Right lobe of liver (tissue), 6 donors: Measurements from ENCODE around the gene CAPRIN1. TPM values are rescaled to one million over a fixed set of nuclear protein-coding genes. Genes with fewer than 3 reads are reported as not detected.

Source experiments
- ATAC-seq, 4 donors: fragments of 200-7000 bp; cut with Tn5 transposase; one replicate each; pipeline ENCODE4 v1.9.1; 2020; ENCODE audit warnings: mild to moderate bottlenecking in 4 of 4, moderate library complexity in 4 of 4
- DNase-seq, 3 donors: peaks; one replicate each; pipeline ENCODE4 v3.0.0-alpha.2; 2020
- H3K27ac ChIP-seq, 3 donors: fragments of 200-600 bp; one replicate each; pipeline ENCODE4 v1.8.0; 2022
- H3K27me3 ChIP-seq, 2 donors: fragments of 200-600 bp; one replicate each; pipeline ENCODE4 v1.8.0; 2022
- H3K36me3 ChIP-seq, 4 donors: fragments of 200-600 bp; sonication (generic) in 1 of 4; one replicate each; pipeline versions ENCODE4 v1.5.1 to v1.8.0; 2017 to 2022; ENCODE audit warnings: control low read depth in 1 of 4
- H3K4me1 ChIP-seq, 4 donors: fragments of 200-600 bp; sonication (generic) in 1 of 4; one replicate each; pipeline versions ENCODE4 v1.5.1 to v1.8.0; 2017 to 2022; ENCODE audit warnings: control low read depth in 1 of 4
- H3K4me3 ChIP-seq, 3 donors: fragments of 200-600 bp; one replicate each; pipeline ENCODE4 v1.8.0; 2022
- H3K9me3 ChIP-seq, 4 donors: fragments of 200-600 bp; sonication (generic) in 1 of 4; one replicate each; pipeline versions ENCODE4 v1.5.1 to v1.8.0; 2017 to 2022; ENCODE audit warnings: control low read depth in 1 of 4
- POLR2A ChIP-seq: fragments of 450-650 bp; IDR thresholded peaks from one replicate; pipeline ENCODE4 v1.6.1; 2017; ENCODE audit warnings: antibody characterized with exemption, mild to moderate bottlenecking
- WGBS: methylation state at CpG from one replicate; pipeline ENCODE4 v1.1.6; 2018; ENCODE audit warnings: low coverage, low lambda C conversion rate; ENCODE audit not compliant: insufficient coverage; ENCODE audit errors: missing lambda C conversion rate; 5-methylcytosine and 5-hydroxymethylcytosine counted together
- intact Hi-C, 2 donors: fragments of 100-400 bp; cut with DNase I; formaldehyde crosslinking; loops; one replicate each; pipeline versions ENCODE4 v1.11.2 to v1.14.1; 2022
- total RNA-seq, 6 experiments: library from RNA; depleted of rRNA in 2 of 6; stranded (reverse); fragments of >200 nt in 2 of 6; fragmentation: NEBNext Ultra II Directional in 3 of 6; extraction: Animal tissue kit (Norgen Biotek cat#: 25700) in 3 of 6; gene quantifications; one replicate each; pipeline versions ENCODE4 v1.1.0 to v1.2.4, GENCODE V29; 2016 to 2023
- TF ChIP-seq, protein P1 (sequence below), 4 donors: fragments of 200-600 bp in 3 of 4; fragments of 450-650 bp in 1 of 4; IDR thresholded peaks; one replicate each; pipeline versions ENCODE4 v1.5.1 to v1.8.0; 2016 to 2022; ENCODE audit warnings: antibody characterized with exemption in 4 of 4, mild to moderate bottlenecking in 2 of 4
- donor health status: DM: no; HTN: yes; CAD: no.
- donor health status: DM: no; HTN: no; CAD: no.
- donor health status: DM: no; HTN: no; CAD: no.
- donor health status: DM: no; HTN: yes; CAD: no.
- donor health status: DM: no; HTN: yes; CAD: no.

The CAPRIN1 gene
- total RNA-seq, 6 experiments from 2014 or later: 60.0 to 87.6 (median 71.2) TPM

DNA sequence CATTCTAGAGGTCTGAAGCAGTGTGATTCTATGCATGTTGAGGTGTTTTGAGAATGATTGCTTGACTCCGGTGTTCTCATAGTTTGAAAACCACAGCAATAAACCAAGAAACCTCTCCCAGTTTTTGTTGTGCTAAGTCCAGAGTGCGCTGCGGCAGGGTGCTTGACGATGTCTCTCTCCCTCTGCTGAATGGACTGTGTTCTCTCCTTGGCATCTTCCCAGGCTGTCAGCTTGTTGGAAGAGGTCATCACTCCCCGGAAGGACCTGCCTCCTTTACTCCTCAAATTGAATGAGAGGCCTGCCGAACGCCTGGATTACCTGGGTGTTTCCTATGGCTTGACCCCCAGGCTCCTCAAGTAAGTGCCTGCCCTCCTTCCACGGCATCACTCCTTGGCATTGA, 84.9 kb downstream of the CAPRIN1 start:
- Histone ChIP-seq H3K27ac (no peak overlapping the region), H3K27me3 (no peaks in the 10 kb centered on the region), H3K9me3 (no peaks in the 10 kb centered on the region), H3K4me1 (no peaks in the 10 kb centered on the region), H3K36me3 (peaks cover 0 to 92% (median 19%) of the 10 kb centered on the region in 4 donors), H3K4me3 (no peak overlapping the region)
- DNase-seq (no peak), ATAC-seq (no peak)
- TF ChIP-seq POLR2A: no peak
- TF ChIP-seq, protein P1, sequence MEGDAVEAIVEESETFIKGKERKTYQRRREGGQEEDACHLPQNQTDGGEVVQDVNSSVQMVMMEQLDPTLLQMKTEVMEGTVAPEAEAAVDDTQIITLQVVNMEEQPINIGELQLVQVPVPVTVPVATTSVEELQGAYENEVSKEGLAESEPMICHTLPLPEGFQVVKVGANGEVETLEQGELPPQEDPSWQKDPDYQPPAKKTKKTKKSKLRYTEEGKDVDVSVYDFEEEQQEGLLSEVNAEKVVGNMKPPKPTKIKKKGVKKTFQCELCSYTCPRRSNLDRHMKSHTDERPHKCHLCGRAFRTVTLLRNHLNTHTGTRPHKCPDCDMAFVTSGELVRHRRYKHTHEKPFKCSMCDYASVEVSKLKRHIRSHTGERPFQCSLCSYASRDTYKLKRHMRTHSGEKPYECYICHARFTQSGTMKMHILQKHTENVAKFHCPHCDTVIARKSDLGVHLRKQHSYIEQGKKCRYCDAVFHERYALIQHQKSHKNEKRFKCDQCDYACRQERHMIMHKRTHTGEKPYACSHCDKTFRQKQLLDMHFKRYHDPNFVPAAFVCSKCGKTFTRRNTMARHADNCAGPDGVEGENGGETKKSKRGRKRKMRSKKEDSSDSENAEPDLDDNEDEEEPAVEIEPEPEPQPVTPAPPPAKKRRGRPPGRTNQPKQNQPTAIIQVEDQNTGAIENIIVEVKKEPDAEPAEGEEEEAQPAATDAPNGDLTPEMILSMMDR (IDR thresholded peaks at IDR 0.05): no peak
- WGBS: 100% methylated on average over 2 of the region's 8 CpGs
- intact Hi-C loops: no loop called here

DNA sequence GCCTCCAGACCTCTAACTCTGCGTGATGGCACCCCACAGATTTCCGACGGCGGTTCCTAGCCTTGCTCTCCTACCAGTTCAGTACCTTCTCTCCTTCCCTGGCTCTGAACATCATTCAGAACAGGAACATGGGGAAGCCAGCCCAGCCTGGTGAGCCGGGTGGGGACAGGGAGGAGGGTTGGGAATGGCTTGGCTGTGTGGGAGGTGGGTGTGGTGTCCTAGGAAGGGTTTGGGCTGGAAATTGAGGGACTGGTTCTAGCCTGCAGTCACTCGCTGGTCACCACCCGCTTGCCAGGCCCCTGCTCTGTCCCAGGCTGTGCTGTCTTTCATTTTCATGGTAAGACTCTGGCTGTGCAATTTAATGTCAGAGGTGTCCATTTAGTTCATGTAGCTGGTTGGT, 87.8 kb downstream of the CAPRIN1 start:
- H3K4me3 ChIP-seq: no peak overlapping the region
- intact Hi-C loops: no loop called here
- WGBS: 80% methylated on average over 4 of the region's 7 CpGs
- no peak for DNase-seq
- no peak overlapping the region for H3K27ac ChIP-seq
- H3K27me3 ChIP-seq: no peaks in the 10 kb centered on the region
- TF ChIP-seq, protein P1 (IDR thresholded peaks at IDR 0.05): no peak
- TF ChIP-seq POLR2A: no peak
- ATAC-seq: no peak
- no peaks in the 10 kb centered on the region for H3K4me1 ChIP-seq
- no peaks in the 10 kb centered on the region for H3K9me3 ChIP-seq
- H3K36me3 ChIP-seq: peaks cover 0 to 91% (median 31%) of the 10 kb centered on the region in 4 donors

DNA sequence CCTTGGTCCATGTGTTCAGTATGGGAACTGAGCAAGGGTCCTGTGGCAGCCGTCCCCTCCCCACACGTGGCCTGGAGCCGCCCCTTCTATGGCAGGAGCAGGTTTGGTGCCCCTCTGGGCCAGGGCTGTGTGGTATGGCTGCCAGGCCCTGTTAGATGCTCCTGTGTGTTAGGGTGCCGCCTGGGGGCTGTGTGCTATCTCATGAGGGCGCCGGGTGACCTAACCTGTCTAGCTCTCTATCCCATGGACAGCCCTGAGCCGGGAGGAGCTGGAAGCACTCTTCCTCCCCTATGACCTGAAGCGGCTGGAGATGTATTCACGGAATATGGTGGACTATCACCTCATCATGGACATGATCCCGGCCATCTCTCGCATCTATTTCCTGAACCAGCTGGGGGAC, 88.6 kb downstream of the CAPRIN1 start:
- Histone ChIP-seq H3K36me3 (peaks cover 0 to 91% (median 34%) of the 10 kb centered on the region in 4 donors), H3K4me3 (no peak overlapping the region), H3K4me1 (no peaks in the 10 kb centered on the region), H3K27ac (no peak overlapping the region), H3K9me3 (no peaks in the 10 kb centered on the region), H3K27me3 (no peaks in the 10 kb centered on the region)
- TF ChIP-seq POLR2A: no peak
- TF ChIP-seq, protein P1 (IDR thresholded peaks at IDR 0.05): no peak
- no peak for DNase-seq
- no peak for ATAC-seq
- intact Hi-C loops: no loop called here
- WGBS: 80% methylated on average over 1 of the region's 11 CpGs

DNA sequence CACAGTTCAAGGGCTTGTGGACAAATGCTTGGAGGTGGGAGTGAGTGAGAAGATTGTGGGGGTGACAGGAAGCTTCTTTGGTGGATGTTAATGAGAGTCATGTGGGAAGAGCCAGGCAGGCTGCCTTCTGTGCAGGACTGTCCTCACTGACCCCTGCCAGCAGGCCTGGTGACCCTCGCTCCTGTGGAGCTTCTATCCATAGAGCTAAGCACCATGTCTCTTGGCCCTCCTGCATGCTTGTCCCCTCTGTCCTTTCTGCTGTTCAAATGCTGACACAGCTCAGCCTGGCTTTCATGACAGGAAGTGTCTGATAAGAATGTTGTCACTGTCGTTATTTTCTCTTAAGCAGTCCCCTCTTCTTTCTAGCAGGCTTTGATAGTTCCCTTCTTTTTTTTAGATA, 91.5 kb downstream of the CAPRIN1 start:
- intact Hi-C loops: no loop called here
- WGBS: 74% methylated on average over 1 of the region's 2 CpGs
- DNase-seq (no peak), ATAC-seq (peak in 1 of 4 donors; percentile 20)
- Histone ChIP-seq H3K9me3 (no peaks in the 10 kb centered on the region), H3K36me3 (peaks cover 0 to 91% (median 33%) of the 10 kb centered on the region in 4 donors), H3K27me3 (no peaks in the 10 kb centered on the region), H3K4me1 (no peaks in the 10 kb centered on the region), H3K4me3 (no peak overlapping the region), H3K27ac (no peak overlapping the region)
- TF ChIP-seq, protein P1 (IDR thresholded peaks at IDR 0.05): no peak
- TF ChIP-seq POLR2A: no peak

DNA sequence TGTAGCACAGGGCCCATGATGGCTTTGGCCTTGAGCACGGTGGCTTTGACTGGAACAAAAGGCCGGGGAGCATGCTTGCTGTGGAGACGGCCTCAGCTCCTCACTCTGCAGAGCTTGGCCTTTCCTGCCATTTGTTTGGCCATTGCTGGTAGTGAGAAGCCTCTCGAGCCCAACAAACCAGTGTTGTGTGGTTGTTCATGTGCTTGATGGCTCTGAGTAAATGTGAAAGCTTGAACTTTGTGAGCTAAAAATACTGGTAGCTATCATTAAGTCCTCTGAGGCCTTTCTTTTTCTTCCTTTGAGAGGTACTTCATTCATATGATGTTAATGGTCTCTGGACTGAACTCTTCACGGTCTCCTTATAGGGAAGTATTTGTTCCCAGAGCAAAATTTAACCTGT, 93.5 kb downstream of the CAPRIN1 start:
- intact Hi-C loops: no loop called here
- WGBS: 50% methylated on average over 1 of the region's 5 CpGs
- H3K27me3 ChIP-seq: no peaks in the 10 kb centered on the region

More for the DNA sequence above, 93.5 kb downstream of the CAPRIN1 start:
- ATAC-seq (no peak), DNase-seq (no peak)
- H3K36me3 ChIP-seq: peaks cover 0 to 80% (median 30%) of the 10 kb centered on the region in 4 donors
- no peak for TF ChIP-seq POLR2A
- no peaks in the 10 kb centered on the region for H3K4me1 ChIP-seq
- H3K4me3 ChIP-seq: no peak overlapping the region
- H3K9me3 ChIP-seq: no peaks in the 10 kb centered on the region
- no peak overlapping the region for H3K27ac ChIP-seq
